ENCODE data around the gene FBLN1.

The FBLN1 gene

GRCh38 chr22:45475851-45476514, 26.7 kb upstream of the FBLN1 start:
- Histone ChIP-seq H3K9ac (ENCODE audit: low read depth in 1 of 2, low read length in 2 of 2) (no peak overlapping the region), H3K27me3 (ENCODE audit: control insufficient read depth in 2 of 2, insufficient read depth in 2 of 2, low read length in 2 of 2) (no peaks in the 10 kb centered on the region), H3K4me1 (ENCODE audit: control insufficient read depth in 2 of 2, insufficient read depth in 2 of 2, low read length in 2 of 2) (no peaks in the 10 kb centered on the region), H3K4me3 (ENCODE audit: low read length in 2 of 2) (no peak overlapping the region), H3K9me3 (ENCODE audit: control insufficient read depth in 2 of 2, low read length in 2 of 2) (no peaks in the 10 kb centered on the region), H3K27ac (ENCODE audit: low read depth in 2 of 2, low read length in 2 of 2) (no peak overlapping the region), H3K36me3 (ENCODE audit: control insufficient read depth in 2 of 2, insufficient read depth in 2 of 2, low read length in 2 of 2) (no peaks in the 10 kb centered on the region)

GRCh38 chr22:45476814-45477213, 25.9 kb upstream of the FBLN1 start:
- Histone ChIP-seq H3K4me1 (ENCODE audit: control insufficient read depth in 2 of 2, insufficient read depth in 2 of 2, low read length in 2 of 2) (no peaks in the 10 kb centered on the region), H3K36me3 (ENCODE audit: control insufficient read depth in 2 of 2, insufficient read depth in 2 of 2, low read length in 2 of 2) (no peaks in the 10 kb centered on the region), H3K27me3 (ENCODE audit: control insufficient read depth in 2 of 2, insufficient read depth in 2 of 2, low read length in 2 of 2) (no peaks in the 10 kb centered on the region), H3K27ac (ENCODE audit: low read depth in 2 of 2, low read length in 2 of 2) (no peak overlapping the region), H3K4me3 (ENCODE audit: low read length in 2 of 2) (no peak overlapping the region), H3K9ac (ENCODE audit: low read depth in 1 of 2, low read length in 2 of 2) (no peak overlapping the region), H3K9me3 (ENCODE audit: control insufficient read depth in 2 of 2, low read length in 2 of 2) (no peaks in the 10 kb centered on the region)

GRCh38 chr22:45477366-45478107, 25.1 kb upstream of the FBLN1 start:
- no peaks in the 10 kb centered on the region for H3K9me3 ChIP-seq (ENCODE audit: control insufficient read depth in 2 of 2, low read length in 2 of 2)
- no peaks in the 10 kb centered on the region for H3K36me3 ChIP-seq (ENCODE audit: control insufficient read depth in 2 of 2, insufficient read depth in 2 of 2, low read length in 2 of 2)
- H3K4me3 ChIP-seq (ENCODE audit: low read length in 2 of 2) = no peak overlapping the region
- no peaks in the 10 kb centered on the region for H3K4me1 ChIP-seq (ENCODE audit: control insufficient read depth in 2 of 2, insufficient read depth in 2 of 2, low read length in 2 of 2)
- H3K27me3 ChIP-seq (ENCODE audit: control insufficient read depth in 2 of 2, insufficient read depth in 2 of 2, low read length in 2 of 2) = no peaks in the 10 kb centered on the region
- no peak overlapping the region for H3K9ac ChIP-seq (ENCODE audit: low read depth in 1 of 2, low read length in 2 of 2)
- no peak overlapping the region for H3K27ac ChIP-seq (ENCODE audit: low read depth in 2 of 2, low read length in 2 of 2)

GRCh38 chr22:45478108-45478771, 24.4 kb upstream of the FBLN1 start:
- Histone ChIP-seq H3K4me3 (ENCODE audit: low read length in 2 of 2) (no peak overlapping the region), H3K36me3 (ENCODE audit: control insufficient read depth in 2 of 2, insufficient read depth in 2 of 2, low read length in 2 of 2) (no peaks in the 10 kb centered on the region), H3K4me1 (ENCODE audit: control insufficient read depth in 2 of 2, insufficient read depth in 2 of 2, low read length in 2 of 2) (no peaks in the 10 kb centered on the region), H3K9ac (ENCODE audit: low read depth in 1 of 2, low read length in 2 of 2) (no peak overlapping the region), H3K27ac (ENCODE audit: low read depth in 2 of 2, low read length in 2 of 2) (no peak overlapping the region), H3K9me3 (ENCODE audit: control insufficient read depth in 2 of 2, low read length in 2 of 2) (no peaks in the 10 kb centered on the region), H3K27me3 (ENCODE audit: control insufficient read depth in 2 of 2, insufficient read depth in 2 of 2, low read length in 2 of 2) (no peaks in the 10 kb centered on the region)

DNA sequence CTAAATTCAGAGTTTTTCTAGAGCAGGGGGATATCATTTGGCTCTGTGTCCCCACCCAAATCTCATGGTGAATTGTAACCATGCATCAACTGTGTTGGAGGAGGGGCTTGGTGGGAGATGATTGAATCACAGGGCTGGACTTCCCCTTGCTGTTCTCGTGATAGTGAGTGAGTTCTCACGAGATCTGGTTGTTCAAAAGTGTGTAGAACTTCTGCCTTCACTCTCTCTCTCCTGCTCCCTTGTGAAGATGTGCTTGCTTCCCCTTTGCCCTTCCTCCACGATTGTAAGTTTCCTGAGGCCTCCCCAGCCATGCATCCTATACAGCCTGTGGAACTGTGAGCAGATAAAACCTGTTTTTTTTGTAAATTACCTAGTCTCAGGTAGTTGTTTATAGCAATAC, 22.0 kb upstream of the FBLN1 start:
- no peaks in the 10 kb centered on the region for H3K4me1 ChIP-seq (ENCODE audit: control insufficient read depth in 2 of 2, insufficient read depth in 2 of 2, low read length in 2 of 2)
- H3K4me3 ChIP-seq (ENCODE audit: low read length in 2 of 2) = no peak overlapping the region
- H3K9ac ChIP-seq (ENCODE audit: low read depth in 1 of 2, low read length in 2 of 2) = no peak overlapping the region
- no peaks in the 10 kb centered on the region for H3K36me3 ChIP-seq (ENCODE audit: control insufficient read depth in 2 of 2, insufficient read depth in 2 of 2, low read length in 2 of 2)
- no peak overlapping the region for H3K27ac ChIP-seq (ENCODE audit: low read depth in 2 of 2, low read length in 2 of 2)
- H3K9me3 ChIP-seq (ENCODE audit: control insufficient read depth in 2 of 2, low read length in 2 of 2) = no peaks in the 10 kb centered on the region
- H3K27me3 ChIP-seq (ENCODE audit: control insufficient read depth in 2 of 2, insufficient read depth in 2 of 2, low read length in 2 of 2) = no peaks in the 10 kb centered on the region

GRCh38 chr22:45481661-45482060, 21.0 kb upstream of the FBLN1 start:
- Histone ChIP-seq H3K4me1 (ENCODE audit: control insufficient read depth in 2 of 2, insufficient read depth in 2 of 2, low read length in 2 of 2) (no peaks in the 10 kb centered on the region), H3K9me3 (ENCODE audit: control insufficient read depth in 2 of 2, low read length in 2 of 2) (no peaks in the 10 kb centered on the region), H3K9ac (ENCODE audit: low read depth in 1 of 2, low read length in 2 of 2) (no peak overlapping the region), H3K36me3 (ENCODE audit: control insufficient read depth in 2 of 2, insufficient read depth in 2 of 2, low read length in 2 of 2) (no peaks in the 10 kb centered on the region), H3K27ac (ENCODE audit: low read depth in 2 of 2, low read length in 2 of 2) (no peak overlapping the region), H3K27me3 (ENCODE audit: control insufficient read depth in 2 of 2, insufficient read depth in 2 of 2, low read length in 2 of 2) (no peaks in the 10 kb centered on the region), H3K4me3 (ENCODE audit: low read length in 2 of 2) (no peak overlapping the region)

DNA sequence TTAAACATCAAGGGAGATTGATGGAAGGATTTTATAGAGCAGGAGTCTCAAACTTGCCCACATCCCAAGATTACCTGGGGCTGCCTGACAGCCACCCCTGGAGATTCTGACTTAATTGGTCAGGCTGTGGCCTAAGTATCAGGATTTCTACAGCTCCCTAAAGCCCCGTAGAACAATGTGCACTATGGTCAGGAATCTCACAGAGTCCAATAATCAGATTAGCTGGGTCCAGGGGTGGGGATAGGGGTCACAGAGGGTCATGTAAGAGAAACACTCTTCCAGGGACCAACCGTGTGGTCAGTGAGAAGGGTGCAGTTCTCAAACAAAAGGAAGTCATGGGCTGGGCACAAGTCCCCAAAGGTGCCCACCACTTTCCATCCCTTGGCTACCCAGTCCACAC, 20.5 kb upstream of the FBLN1 start:
- H3K36me3 ChIP-seq (ENCODE audit: control insufficient read depth in 2 of 2, insufficient read depth in 2 of 2, low read length in 2 of 2) = no peaks in the 10 kb centered on the region
- no peak overlapping the region for H3K4me3 ChIP-seq (ENCODE audit: low read length in 2 of 2)
- no peak overlapping the region for H3K9ac ChIP-seq (ENCODE audit: low read depth in 1 of 2, low read length in 2 of 2)
- no peaks in the 10 kb centered on the region for H3K27me3 ChIP-seq (ENCODE audit: control insufficient read depth in 2 of 2, insufficient read depth in 2 of 2, low read length in 2 of 2)
- no peaks in the 10 kb centered on the region for H3K9me3 ChIP-seq (ENCODE audit: control insufficient read depth in 2 of 2, low read length in 2 of 2)
- no peak overlapping the region for H3K27ac ChIP-seq (ENCODE audit: low read depth in 2 of 2, low read length in 2 of 2)
- no peaks in the 10 kb centered on the region for H3K4me1 ChIP-seq (ENCODE audit: control insufficient read depth in 2 of 2, insufficient read depth in 2 of 2, low read length in 2 of 2)

DNA sequence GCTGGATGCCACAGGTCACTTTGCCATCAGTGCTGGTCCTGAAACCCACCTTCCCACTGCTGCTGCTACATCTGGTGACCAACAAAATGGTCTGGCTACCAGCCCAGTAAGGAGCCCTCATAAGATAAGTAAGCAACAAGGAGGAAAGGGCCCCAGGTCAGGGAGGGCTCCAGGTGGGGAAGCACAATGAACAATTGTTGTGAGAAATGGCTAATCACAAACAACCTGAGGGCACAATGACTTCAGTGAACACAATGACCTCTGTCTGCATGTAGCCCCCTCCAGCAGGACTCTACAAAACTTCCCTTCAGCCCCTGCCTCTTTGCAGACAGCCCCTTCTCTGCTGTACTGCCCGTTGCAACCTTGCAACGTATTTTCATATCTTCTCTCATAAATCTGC, 19.4 kb upstream of the FBLN1 start:
- H3K27me3 ChIP-seq (ENCODE audit: control insufficient read depth in 2 of 2, insufficient read depth in 2 of 2, low read length in 2 of 2) = no peaks in the 10 kb centered on the region
- no peaks in the 10 kb centered on the region for H3K4me1 ChIP-seq (ENCODE audit: control insufficient read depth in 2 of 2, insufficient read depth in 2 of 2, low read length in 2 of 2)
- no peaks in the 10 kb centered on the region for H3K36me3 ChIP-seq (ENCODE audit: control insufficient read depth in 2 of 2, insufficient read depth in 2 of 2, low read length in 2 of 2)
- H3K9ac ChIP-seq (ENCODE audit: low read depth in 1 of 2, low read length in 2 of 2) = no peak overlapping the region
- no peaks in the 10 kb centered on the region for H3K9me3 ChIP-seq (ENCODE audit: control insufficient read depth in 2 of 2, low read length in 2 of 2)
- no peak overlapping the region for H3K4me3 ChIP-seq (ENCODE audit: low read length in 2 of 2)
- no peak overlapping the region for H3K27ac ChIP-seq (ENCODE audit: low read depth in 2 of 2, low read length in 2 of 2)

DNA sequence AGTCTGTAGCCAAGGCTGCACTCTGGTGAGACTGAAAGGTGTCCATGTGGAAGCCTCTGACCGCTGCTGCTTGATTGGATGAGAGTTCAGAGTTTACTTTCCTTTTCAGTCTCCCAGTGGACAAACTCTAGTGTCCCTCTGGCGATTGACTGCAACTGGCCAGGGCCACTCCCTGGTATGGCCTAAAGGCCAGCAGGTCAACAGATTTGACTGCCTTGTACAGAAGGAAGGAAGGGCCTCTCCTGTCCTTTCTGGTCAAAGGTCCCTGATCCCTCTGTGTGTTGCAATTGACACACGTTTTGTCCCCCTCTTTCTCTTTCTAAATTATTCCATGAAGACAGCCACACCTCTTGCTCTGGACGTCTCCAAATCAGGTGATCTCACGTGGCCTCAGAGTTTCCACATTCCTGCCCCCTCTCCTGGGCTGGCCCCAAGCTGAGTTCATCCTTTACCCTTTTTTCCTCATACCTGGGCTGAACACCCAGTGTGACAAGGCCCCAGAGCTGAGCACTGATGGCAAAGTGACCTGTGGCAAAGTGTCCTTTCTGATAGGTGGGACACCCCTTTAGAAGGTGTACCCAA, 18.7 kb upstream of the FBLN1 start:
- no peak overlapping the region for H3K27ac ChIP-seq (ENCODE audit: low read depth in 2 of 2, low read length in 2 of 2)

GRCh38 chr22:45484742-45485141, 17.9 kb upstream of the FBLN1 start:
- H3K9ac ChIP-seq (ENCODE audit: low read depth in 1 of 2, low read length in 2 of 2) = no peak overlapping the region
- no peak overlapping the region for H3K27ac ChIP-seq (ENCODE audit: low read depth in 2 of 2, low read length in 2 of 2)

More for the DNA sequence above, 18.7 kb upstream of the FBLN1 start:
- H3K9ac ChIP-seq (ENCODE audit: low read depth in 1 of 2, low read length in 2 of 2) = no peak overlapping the region
- no peaks in the 10 kb centered on the region for H3K27me3 ChIP-seq (ENCODE audit: control insufficient read depth in 2 of 2, insufficient read depth in 2 of 2, low read length in 2 of 2)
- H3K36me3 ChIP-seq (ENCODE audit: control insufficient read depth in 2 of 2, insufficient read depth in 2 of 2, low read length in 2 of 2) = no peaks in the 10 kb centered on the region
- no peak overlapping the region for H3K4me3 ChIP-seq (ENCODE audit: low read length in 2 of 2)
- no peaks in the 10 kb centered on the region for H3K4me1 ChIP-seq (ENCODE audit: control insufficient read depth in 2 of 2, insufficient read depth in 2 of 2, low read length in 2 of 2)
- no peaks in the 10 kb centered on the region for H3K9me3 ChIP-seq (ENCODE audit: control insufficient read depth in 2 of 2, low read length in 2 of 2)

More at GRCh38 chr22:45484742-45485141, 17.9 kb upstream of the FBLN1 start:
- H3K9me3 ChIP-seq (ENCODE audit: control insufficient read depth in 2 of 2, low read length in 2 of 2) = no peaks in the 10 kb centered on the region
- H3K4me3 ChIP-seq (ENCODE audit: low read length in 2 of 2) = no peak overlapping the region
- no peaks in the 10 kb centered on the region for H3K36me3 ChIP-seq (ENCODE audit: control insufficient read depth in 2 of 2, insufficient read depth in 2 of 2, low read length in 2 of 2)
- H3K27me3 ChIP-seq (ENCODE audit: control insufficient read depth in 2 of 2, insufficient read depth in 2 of 2, low read length in 2 of 2) = no peaks in the 10 kb centered on the region
- H3K4me1 ChIP-seq (ENCODE audit: control insufficient read depth in 2 of 2, insufficient read depth in 2 of 2, low read length in 2 of 2) = no peaks in the 10 kb centered on the region

Data from mucosa of rectum (tissue), 2 donors.